RWPE1 (cell line): Measurements from ENCODE around the gene GRK6.

Source experiments
- CTCF ChIA-PET: fragments of 350-600 bp; sonication (Branson Sonifier 250); formaldehyde crosslinking; extraction: SDS; loops from one replicate; lab custom pipeline; 2021; lab: Yijun Ruan, JAX
- POLR2A ChIA-PET: fragments of 400-600 bp; formaldehyde crosslinking; extraction: SDS; loops from one replicate; lab custom pipeline; 2020; ENCODE audit warnings: antibody characterized with exemption; ENCODE audit not compliant: low non-redundant PET; lab: Yijun Ruan, JAX
- DNase-seq: peaks from one replicate; pipeline ENCODE4 v3.0.0; 2012; ENCODE audit warnings: low spot score
- H3K27ac ChIP-seq: fragments of 450-650 bp; 2 replicates; pipeline ENCODE4 v1.5.1; 2017
- CTCF ChIP-seq: fragments of 450-650 bp; conservative IDR thresholded peaks from 2 replicates; pipeline ENCODE4 v1.5.1; 2017; ENCODE audit warnings: low read depth, mild to moderate bottlenecking

GRK6 gene

GRCh38 chr5:177396078-177396477 lies 30.4 kb upstream of the GRK6 start:
- POLR2A ChIA-PET, result no interaction called here
- CTCF ChIA-PET, result no interaction called here
- TF ChIP-seq CTCF, result no peak
- H3K27ac ChIP-seq, result no peak overlapping the region
- no peak for DNase-seq

- TF ChIP-seq CTCF, result no peak
- H3K27ac ChIP-seq, result no peak overlapping the region
- CTCF ChIA-PET, result interaction anchor here (0.6 kb wide), 1 partner anchor 39 kb away, joined by 4 read pairs; no protein-coding TSS in a partner anchor
- POLR2A ChIA-PET, result no interaction called here
- DNase-seq, result no peak
Observed at GRCh38 chr5:177396807-177397206, 29.7 kb upstream of the GRK6 start.

- no peak for TF ChIP-seq CTCF
- H3K27ac ChIP-seq, result no peak overlapping the region
- POLR2A ChIA-PET, result interaction anchor here (0.5 kb wide), 1 partner anchor 54 kb away, joined by 4 read pairs; no protein-coding TSS in a partner anchor
- no peak for DNase-seq
- CTCF ChIA-PET, result interaction anchor here (0.6 kb wide), 1 partner anchor 13 kb away, joined by 5 read pairs; no protein-coding TSS in a partner anchor
Observed at GRCh38 chr5:177397875-177398390, 28.5 kb upstream of the GRK6 start.

GRCh38 chr5:177399997-177400868 lies 26.2 kb upstream of the GRK6 start, which contains the start of gene PFN3:
TSS of gene PFN3 (minus strand) at chr5:177400661. CDS start at chr5:177400576, 85 bp downstream.
- H3K27ac ChIP-seq, result no peak within 1 kb of the TSS
- CTCF ChIA-PET, result interaction anchor here (6.5 kb wide), 2 partner anchors 9 to 57 kb away, joined by 162 to 210 read pairs; no protein-coding TSS in a partner anchor
- no peak for TF ChIP-seq CTCF
- no peak for DNase-seq
- POLR2A ChIA-PET, result no interaction called here

GRCh38 chr5:177402271-177403043 lies 24.0 kb upstream of the GRK6 start:
- peak; percentile 92 for DNase-seq
- peak; percentile 79 for TF ChIP-seq CTCF
- H3K27ac ChIP-seq, result peak overlapping the region; percentile 78
- ChIA-PET POLR2A (interaction anchor here (0.9 to 3.0 kb wide), 7 partner anchors 12 to 53 kb away, joined by 3 to 20 read pairs (median 4); no protein-coding TSS in a partner anchor), CTCF (interaction anchor here (0.6 to 6.5 kb wide), 29 partner anchors 11 to 742 kb away, joined by 3 to 210 read pairs (median 6); partner anchors contain the start of genes GRK6, LMAN2, MXD3 and PRR7)
